IPS-NIHi7 (cell line): ENCODE measurements around the gene FGF2.
"Not testable (repeated sequence)": the region's sequence is repeated elsewhere in the genome, so short reads cannot be mapped to it uniquely, and the experiment has no call there.

Experiments
- DNase-seq: peaks from one replicate; pipeline ENCODE4 v3.0.0; 2012; ENCODE audit warnings: mixed read lengths; ENCODE audit errors: extremely low spot score

FGF2 gene

GRCh38 chr4:122847931-122848330 is 21.3 kb downstream of the FGF2 start:
- DNase-seq, result no peak

- not testable (repeated sequence) for DNase-seq
Measured at GRCh38 chr4:122849789-122850188, 23.2 kb downstream of the FGF2 start.

DNA sequence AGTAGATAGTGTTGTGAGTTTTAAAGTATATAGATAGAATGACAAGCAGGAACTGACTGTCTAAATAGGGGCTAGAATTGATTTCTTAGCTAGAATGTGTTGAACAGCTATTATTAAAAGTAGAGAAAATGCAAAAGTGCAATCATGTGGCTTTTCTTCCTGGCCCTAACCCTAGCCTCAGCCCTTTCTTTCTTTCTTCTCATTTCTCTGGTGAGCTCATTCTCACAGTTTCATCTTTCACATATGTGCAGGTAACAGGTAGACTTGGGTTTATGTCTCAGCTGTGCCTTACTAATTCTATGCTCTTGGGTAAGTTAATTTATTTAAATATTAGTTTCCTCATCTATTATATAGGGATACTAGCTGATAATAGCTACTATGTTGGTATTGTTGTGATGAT is 24.9 kb downstream of the FGF2 start:
- no peak for DNase-seq

DNA sequence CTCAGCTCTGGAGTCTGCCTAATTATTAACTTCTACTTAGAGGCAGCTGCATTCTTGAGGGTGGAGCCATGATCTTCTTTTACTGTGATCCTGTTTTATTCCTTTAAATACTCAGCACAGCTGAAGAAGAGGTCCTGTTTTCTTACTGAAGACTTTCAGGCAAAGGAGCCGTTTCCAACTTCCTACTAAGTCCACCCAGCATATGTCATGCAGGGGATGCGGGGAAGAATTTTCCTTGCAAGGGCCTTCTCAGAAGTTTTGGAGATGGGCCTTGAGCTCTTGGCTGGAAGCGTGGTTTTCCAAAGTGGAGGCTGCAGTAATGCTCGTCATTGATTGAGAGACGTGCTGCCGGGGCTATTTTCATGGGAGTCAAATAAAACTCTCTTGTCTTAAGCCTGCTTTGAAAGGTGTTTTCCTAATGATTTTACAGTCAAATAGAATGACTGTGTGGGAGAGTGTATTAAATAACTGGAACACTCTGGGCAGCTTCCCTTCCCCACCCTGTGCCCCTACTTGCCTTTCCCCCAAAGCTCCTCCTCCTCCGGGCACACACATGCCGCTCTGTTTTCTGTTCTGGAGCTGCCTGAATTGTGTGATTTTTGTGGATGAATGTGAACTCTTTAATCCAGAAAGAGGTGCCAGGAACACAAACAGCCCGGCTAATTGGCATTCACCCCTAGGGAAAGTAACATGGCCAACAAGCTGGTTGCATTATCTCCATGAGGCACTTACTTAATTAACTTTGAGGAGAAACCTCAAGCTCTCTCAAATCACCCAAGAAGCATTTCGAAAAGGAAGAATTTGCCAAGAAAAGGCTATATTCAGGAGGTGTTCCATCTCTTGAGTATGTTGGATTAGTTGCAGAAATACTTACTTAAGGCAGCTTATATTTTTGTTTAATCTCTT is 28.1 kb downstream of the FGF2 start:
- no peak for DNase-seq

- DNase-seq, result no peak
Measured at GRCh38 chr4:122855353-122855890, 28.8 kb downstream of the FGF2 start.

- DNase-seq, result no peak
Measured at GRCh38 chr4:122857160-122857559, 30.5 kb downstream of the FGF2 start.

- DNase-seq, result no peak
Measured at GRCh38 chr4:122858705-122859104, 32.1 kb downstream of the FGF2 start.

DNA sequence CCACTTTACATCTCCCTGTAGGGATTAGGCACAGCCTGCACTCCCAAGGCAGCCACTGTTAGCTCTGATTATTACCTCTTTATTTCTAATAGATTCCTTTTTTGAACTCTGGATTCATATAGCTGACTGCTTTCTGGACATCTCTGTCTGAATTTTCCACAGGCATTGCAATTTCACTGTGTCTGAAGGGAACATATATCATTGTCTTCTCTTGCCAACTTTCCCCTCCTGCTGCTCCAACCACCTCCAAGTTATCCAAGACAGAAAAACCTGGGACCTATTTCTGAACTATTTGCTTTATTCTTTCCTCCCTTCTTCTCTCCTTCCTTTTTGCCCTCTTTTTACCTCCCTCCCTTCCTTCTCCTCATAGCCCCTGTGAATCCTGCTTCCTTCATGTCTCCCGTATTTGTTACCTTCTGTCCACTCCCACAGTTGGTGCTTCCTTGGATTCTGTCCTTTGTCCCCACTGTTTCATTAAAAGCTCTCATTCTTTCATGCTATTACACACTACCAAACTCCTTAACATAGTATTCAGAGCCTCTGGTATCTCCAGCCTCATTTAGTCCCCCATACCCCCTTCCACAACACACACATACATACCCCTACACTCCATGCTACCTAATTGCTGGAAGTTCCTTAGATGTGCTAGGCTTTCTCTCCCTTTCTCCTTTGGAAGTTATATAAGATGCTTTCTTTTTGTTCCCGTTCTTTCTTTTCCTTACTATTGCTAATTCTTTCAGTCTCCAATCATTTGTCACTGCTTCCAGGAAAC is 34.7 kb downstream of the FGF2 start:
- DNase-seq, result no peak

DNA sequence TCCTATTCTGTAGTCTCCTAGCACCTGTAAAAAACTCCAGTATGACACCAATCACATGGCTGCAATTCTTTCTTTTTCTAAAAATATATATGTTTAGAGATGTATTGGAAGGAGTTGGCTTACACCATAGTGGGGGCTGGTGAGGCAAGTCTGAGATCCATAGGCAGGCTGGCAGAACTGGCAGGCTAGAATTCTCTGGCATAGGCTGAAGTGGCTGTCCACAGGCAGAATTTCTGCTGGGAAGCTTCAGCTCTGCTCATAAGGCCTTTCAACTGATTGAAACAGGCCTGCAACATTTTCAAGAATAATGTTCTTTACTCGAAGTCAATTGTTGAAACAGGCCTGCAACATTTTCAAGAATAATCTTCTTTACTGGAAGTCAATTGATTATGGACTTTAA is 37.0 kb downstream of the FGF2 start:
- no peak for DNase-seq

DNA sequence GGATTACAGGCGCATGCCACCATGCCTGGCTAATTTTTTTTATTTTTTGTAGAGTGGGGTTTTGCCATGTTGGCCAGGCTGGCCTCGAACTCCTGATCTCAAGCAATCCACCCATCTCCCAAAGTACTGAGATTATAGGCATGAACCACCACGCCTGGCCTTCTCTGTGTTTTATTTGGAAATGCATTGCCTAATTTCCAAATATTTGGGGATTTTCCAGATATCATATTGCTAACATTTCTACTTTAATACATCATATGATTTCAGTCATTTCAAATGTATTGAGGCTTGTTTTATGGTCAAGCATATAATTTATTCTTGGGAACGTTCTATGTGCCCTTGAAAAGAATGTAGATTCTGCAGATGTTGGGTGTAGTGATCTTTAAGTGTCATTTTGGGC is 38.8 kb downstream of the FGF2 start:
- DNase-seq, result no peak

GRCh38 chr4:122868235-122868634 is 41.6 kb downstream of the FGF2 start:
- DNase-seq, result not testable (repeated sequence)

DNA sequence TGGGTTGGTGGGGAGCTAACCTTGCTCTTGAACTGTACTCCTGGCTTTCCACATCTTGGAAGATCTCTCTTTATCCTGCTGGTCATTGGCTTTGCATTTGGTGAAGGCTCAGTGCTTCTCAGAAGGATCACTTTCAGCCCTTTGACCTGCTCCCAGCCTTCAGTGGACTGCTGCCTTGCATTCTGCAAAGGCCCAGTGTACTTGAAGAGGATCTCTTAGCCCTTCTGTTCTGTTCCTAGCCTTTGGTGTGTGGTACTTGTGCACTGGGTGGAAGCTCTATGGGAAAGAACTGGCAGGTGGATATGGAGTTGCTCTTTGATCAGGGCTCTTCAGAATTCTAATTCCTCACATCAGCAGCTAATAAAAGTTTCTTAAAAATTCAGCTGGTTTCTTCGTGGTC is 46.5 kb downstream of the FGF2 start:
- DNase-seq, result no peak

DNA sequence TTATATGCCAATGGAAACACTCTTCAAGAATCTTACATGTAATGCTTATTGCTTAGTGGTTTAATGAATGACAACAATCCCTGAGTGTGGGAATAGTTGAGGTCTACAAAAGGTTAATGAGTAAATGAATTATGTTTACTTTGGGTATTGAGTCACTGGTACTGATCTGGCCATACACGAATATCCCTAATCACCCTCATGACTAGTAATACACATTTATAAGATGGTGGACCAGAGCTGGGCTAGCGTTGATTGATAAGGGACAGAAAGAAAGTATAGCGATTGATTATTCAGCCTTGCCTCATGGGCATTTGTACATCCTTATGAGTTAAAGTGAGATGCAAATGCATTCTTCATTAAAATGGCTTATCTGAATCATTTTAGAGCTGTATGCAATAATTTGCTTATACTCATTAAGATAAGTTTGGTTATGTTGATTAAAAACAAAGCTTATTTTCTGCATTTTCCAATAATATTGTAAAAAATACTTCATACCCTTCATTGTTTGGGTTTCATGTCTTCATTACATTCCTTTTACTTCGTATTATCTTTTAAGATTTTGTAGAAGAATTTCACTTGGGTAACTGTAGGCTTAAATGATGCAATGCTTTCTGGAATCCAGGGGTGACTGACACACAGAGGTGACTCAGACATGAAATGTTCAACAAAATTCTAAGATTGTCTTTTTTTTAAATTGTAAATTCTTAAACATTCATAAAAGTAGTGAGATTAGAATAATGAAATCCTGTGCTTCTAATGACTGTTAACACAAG is 47.4 kb downstream of the FGF2 start:
- no peak for DNase-seq

GRCh38 chr4:122875949-122876348 is 49.3 kb downstream of the FGF2 start:
- DNase-seq, result no peak

- DNase-seq, result no peak
Measured at GRCh38 chr4:122876456-122876855, 49.8 kb downstream of the FGF2 start.

GRCh38 chr4:122879001-122879400 is 52.4 kb downstream of the FGF2 start:
- DNase-seq, result no peak

DNA sequence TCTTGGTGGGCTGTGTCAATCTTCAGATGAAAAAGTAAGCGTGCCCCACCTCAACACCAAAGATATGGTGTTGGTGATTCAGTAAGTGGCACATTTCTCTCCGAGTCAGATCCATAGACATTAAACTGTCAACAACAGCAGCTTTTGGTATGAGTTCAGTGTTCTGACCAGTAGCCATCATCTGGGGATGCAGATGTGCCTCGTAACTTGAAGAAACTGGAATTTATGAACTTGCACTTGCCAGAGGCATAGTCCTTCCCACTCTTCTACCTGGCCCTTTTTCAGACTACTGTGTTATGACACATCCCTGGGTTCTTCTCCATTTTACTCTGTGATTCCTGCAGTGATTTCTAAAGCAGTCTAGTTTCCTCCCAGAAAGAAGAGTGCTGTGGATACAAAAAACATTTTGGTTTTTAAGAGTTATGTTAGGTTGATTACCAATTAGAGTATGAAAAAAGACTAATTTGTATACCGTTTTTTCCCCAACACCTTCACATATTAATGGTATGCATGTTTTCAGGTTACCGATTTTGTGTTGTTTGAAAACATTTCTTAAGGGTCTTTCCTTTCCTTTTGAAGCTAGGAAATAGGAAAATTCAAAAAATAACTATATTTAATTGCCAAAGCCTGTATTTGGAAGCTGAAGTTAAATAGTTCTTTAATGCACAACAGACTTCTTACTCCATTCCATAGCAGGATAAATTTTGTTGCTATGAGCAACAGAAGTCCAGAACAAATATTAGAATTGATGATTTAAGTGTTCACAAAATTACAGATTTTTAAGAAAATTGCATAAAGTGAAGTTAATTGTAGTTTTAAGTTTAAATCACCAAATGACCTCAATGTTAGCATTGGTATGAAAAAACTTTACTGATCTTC is 56.5 kb downstream of the FGF2 start:
- no peak for DNase-seq

- DNase-seq, result no peak
Measured at GRCh38 chr4:122884499-122884898, 57.9 kb downstream of the FGF2 start.

GRCh38 chr4:122889726-122890125 is 63.1 kb downstream of the FGF2 start:
- DNase-seq, result no peak

DNA sequence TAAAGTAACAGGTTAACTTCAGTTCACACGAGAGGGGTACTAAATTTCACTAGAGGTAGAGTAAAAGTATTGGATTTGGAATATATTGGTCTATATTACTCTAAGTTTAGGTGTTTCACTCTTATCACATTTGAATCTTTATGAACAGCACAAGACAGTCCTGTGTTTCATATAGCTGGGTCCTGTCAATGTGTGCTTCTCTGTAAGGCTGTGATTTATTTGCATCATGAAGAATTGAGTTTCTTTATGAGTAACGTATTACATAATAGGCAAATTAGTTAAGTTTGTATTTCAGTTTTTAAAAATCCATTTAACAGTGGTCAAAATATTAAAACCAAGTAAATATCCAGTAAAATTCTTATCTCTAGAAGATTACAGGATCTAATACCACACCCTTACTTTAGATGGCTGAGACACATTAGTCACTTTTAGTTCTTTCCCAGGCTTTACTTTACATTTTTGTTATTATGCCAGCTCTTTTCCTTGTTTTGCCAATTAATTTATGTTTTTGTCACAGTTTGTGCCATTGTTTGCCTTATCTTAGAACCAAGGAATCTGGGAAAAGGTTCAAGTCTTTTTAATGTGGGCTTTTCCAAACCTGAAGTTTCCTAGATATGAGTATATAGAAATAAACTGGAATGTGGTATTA is 63.6 kb downstream of the FGF2 start:
- DNase-seq, result no peak
